H1 (cell line): ENCODE results near the gene CLPX. TPM values are rescaled to one million over a fixed set of nuclear protein-coding genes. Genes with fewer than 3 reads are reported as not detected.

Source experiments
- CBX5 ChIP-seq: fragments of 300-800, 300-1000 bp; sonication (generic); IDR thresholded peaks from 2 replicates; pipeline ENCODE4 v1.7.1; 2016; ENCODE audit warnings: antibody characterized with exemption, low read length, low read depth
- CHD7 ChIP-seq: fragments of 300-600 bp; sonication (generic); IDR thresholded peaks from 2 replicates; pipeline ENCODE4 v1.7.1; 2012; ENCODE audit warnings: low read length, moderate library complexity, mild to moderate bottlenecking, inconsistent platforms; ENCODE audit not compliant: insufficient replicate concordance
- SIX5 ChIP-seq: IDR thresholded peaks from 2 replicates; pipeline ENCODE4 v1.6.1; 2011; ENCODE audit warnings: mild to moderate bottlenecking, low read depth, low read length
- polyA plus RNA-seq, 7 experiments: library from polyadenylated mRNA; depleted of rRNA in 3 of 7; stranded (reverse) in 5 of 7; unstranded in 2 of 7; fragments of >200 nt in 5 of 7; fragments of 200-250 nt in 2 of 7; gene quantifications; 1 replicate in 5 of 7; 2 replicates in 1 of 7; 4 replicates in 1 of 7; pipeline versions ENCODE4 v1.2.1 to v1.2.3, GENCODE V29; 2011 to 2013; ENCODE audit warnings: missing spikeins in 2 of 7, mixed read lengths in 2 of 7
- total RNA-seq: library from RNA; stranded (reverse); fragmentation: NEBNext Ultra II Directional; extraction: Animal tissue kit (Norgen Biotek cat#: 25700); gene quantifications from 2 replicates; pipeline ENCODE4 v1.2.1, GENCODE V29; 2021

CLPX gene
- total and polyA plus RNA-seq, 2 of the 8 experiments (the other 6 are each of a cell fraction or from before 2014, with no cell fraction given), result 10.5 to 53.6 TPM

GRCh38 chr15:65134538-65134937 is 50.6 kb downstream of the CLPX start (continued):
- TF ChIP-seq CHD7 (no peak), SIX5 (no peak), CBX5 (no peak)
